NCI-H1092 treated with DMSO at 0.1 percent for 48 hours (cell line): ENCODE data around the gene SARS1.
A peak's percentile ranks its signal among the peaks of the same experiment; 100 is the strongest.
"Not testable (repeated sequence)": the region's sequence is repeated elsewhere in the genome, so short reads cannot be mapped to it uniquely, and the experiment has no call there.

Experiments
- DNase-seq: peaks from one replicate; lab custom pipeline; 2025; lab: John Stamatoyannopoulos, UW

Gene SARS1

GRCh38 chr1:109193653-109194590 lies 19.8 kb upstream of the SARS1 start:
- DNase-seq, result no peak

DNA sequence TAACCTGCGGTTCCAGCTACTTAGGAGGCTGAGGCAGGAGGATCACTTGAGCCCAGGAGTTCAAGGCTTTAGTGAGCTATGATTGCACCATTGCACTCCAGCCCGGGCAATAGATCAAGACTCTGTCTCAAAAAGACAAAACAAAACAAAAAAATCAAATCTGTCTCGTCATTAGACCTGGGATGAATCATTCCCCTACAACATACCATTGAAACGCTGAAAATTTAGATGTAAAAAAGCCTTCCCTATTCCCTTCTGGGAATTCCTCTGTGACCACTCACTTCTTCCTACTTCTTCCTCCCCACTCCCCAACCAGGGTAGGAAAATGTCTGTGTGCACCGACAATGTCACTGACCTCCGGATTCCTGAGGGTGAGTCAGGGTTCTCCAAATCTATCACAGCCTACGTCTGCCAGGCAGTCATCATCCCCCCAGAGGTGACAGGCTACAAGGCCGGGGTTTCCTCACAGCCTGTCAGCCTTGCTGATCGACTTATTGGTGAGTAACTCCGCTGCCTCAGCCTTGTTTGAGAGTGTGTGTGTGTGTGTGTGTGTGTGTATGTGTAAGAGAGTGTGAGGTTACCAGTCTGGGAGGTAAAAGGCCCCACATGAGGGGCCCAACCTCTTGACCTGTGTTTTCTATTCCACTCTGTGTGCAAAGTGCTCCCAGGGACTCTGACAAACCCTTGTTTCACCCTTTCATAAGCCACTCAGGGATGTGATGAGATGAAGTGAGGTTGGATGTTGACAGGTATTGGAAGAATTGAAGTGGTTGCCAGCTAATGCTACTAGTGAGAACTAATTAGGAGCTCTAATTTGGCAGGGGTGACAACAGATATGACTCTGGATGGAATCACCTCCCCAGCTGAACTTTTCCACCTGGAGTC lies 16.3 kb upstream of the SARS1 start:
- DNase-seq, result no peak

DNA sequence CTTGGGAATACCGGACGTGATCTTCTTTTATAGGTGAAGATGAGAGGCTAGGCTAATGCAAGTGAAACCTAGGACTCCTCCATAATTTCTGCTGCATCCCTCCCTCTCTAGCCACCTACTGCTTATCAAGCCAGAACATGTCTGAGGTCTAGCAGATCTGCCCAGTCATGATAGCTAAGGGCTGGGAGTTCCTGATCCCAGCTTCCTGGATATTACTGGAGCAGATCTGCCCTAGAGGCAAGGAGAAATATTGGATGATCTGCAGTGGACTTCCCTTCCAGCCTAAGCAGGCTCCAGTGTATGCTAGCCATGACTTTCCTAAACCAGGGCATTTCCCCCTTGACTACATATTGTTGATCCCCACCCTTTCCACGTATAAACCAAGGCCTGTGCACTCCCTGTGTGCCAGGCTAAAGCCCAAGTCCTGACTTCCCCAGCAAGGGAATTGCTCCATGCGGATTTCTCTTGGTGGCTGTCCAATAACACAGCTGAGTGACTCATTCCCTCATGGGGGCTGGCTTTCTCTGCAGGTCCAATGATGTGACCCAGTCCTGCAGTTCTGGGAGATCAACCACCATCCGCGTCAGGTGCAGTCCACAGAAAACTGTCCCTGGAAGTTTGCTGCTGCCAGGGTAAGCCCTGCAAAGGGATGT lies 15.5 kb upstream of the SARS1 start:
- no peak for DNase-seq

- DNase-seq, result no peak
These were observed 15.0 kb upstream of the SARS1 start for GRCh38 chr1:109198745-109199144.

DNA sequence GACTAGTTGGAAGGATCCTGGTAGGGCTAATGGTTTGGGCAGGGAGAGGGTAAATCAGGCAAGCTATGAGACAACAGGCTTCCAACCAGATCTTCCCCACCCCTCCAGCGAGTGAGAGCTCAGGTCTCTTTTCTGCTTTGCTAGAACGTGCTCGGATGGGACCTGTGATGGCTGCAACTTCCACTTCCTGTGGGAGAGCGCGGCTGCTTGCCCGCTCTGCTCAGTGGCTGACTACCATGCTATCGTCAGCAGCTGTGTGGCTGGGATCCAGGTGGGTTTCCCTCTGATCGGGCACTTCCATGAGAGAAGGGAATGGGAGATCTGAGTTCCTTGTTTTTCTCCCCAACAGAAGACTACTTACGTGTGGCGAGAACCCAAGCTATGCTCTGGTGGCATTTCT lies 14.0 kb upstream of the SARS1 start:
- DNase-seq, result no peak

GRCh38 chr1:109201123-109201703 lies 12.5 kb upstream of the SARS1 start:
- DNase-seq, result peak; percentile 4

- no peak for DNase-seq
These were observed 9.2 kb upstream of the SARS1 start for GRCh38 chr1:109204484-109204883.

DNA sequence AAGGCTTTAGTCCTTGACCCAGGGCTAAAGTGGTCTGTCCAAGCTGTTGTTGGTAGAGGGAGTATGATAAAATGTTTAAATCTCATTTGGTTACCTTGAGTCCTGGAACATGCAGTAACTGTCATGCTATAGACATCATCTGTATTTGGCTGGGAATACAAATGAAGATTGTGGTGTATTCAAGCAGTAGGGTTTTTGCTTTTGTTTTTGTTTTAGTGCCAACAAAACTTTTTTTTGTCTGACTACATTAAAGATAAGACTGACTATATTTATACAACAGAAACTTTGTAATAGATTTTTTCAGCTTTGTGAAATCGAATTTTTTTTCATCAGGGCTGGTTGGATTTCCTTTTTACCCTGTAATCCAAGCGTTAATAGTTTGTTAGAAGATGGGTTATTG lies 7.4 kb upstream of the SARS1 start:
- no peak for DNase-seq

DNA sequence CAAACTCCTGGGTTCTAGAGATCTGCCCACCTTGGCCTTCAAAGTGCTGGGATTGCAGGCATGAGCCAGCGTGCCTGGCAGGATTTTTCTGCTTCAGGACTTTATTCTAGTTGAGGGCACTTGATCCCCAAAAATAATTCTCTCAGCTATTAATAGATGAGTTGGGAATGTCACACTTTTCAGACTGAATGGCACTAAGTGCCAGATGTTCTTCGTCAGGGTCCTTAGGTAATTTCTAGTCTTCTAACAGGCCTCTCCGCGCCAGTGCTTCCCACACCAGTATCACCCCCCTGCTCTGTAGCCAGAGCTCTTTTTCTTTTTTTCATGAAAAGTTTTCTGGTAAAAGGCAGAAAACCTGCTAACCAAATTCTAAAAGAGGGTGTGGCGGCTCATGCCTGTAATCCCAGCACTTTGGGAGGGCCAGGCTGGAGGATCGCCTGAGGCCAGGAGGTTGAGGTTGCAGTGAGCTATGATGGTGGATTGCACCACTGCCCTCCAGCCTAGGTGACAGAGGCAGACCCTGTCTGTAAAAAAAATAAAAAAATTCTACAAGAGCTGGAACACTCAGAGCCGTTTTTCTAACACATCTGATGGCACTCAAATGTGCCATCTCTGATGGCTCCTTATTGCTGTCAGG lies 6.1 kb upstream of the SARS1 start:
- no peak for DNase-seq

DNA sequence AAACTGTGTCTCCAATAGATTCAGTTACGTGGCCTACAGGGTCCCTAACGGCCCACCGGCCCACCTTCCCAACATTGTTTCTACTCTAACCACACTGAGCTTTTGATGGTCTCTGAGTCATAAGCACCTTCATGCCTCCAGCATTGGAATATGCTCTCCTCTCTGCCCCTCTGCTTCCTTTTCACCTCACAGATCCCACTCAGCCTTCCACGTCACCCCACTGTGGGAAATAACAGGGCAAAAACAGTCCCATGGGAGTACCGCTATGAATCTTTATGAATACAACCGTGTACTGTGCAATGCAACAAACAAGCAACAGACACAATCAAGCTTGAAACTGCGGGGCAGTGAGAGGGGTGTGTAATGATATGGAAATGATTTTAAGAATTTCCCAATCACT lies 5.3 kb upstream of the SARS1 start:
- DNase-seq, result no peak

GRCh38 chr1:109208836-109209463 lies 4.8 kb upstream of the SARS1 start:
- DNase-seq, result no peak

DNA sequence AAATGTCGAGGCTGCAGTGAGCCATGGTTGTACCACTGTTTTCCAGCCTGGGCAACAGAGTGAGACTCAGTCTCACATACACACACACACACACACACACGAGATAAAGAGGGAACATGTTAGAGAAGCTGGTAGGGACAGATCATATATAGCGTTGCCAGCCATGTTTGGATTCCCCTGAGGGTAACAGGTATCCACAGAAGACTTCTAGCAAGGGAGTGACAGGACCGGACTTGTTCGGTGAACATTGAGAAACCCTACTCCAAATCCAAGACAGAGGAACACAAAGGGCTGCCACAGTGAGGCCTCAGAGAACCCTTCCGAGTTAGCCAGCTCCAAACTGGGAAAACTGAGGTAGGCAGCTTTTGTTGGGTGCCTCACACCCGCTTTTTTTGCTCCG lies 3.7 kb upstream of the SARS1 start:
- DNase-seq, result no peak

DNA sequence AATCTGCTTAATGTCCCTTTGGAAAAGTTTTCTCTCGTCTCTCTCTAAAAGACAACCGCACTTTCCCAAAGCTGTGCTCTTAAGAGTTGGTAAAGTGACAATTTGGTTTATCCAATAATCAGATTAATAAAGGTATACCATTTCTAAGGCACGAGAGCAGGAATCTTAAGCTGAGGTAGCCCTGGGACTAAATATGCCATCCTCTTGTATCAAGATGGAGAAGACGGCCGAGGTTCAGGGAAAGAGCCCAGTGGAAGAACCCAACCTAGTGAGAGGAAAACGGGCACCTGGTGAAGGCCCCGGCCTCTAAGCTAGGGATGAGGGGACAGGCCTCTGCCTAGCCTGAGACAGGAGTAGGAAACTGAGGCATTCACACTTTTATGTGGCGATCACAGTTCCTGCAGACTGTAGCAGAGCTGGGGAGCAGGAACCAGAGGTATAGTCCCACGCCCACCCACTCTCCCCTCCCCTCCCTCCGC lies 334 bp upstream of the SARS1 start:
- no peak for DNase-seq

GRCh38 chr1:109214695-109215623 lies 1.2 kb downstream of the SARS1 start:
- DNase-seq, result peak; percentile 40

- no peak for DNase-seq
These were observed 2.9 kb downstream of the SARS1 start for GRCh38 chr1:109216662-109217061.

GRCh38 chr1:109218516-109218915 lies 4.8 kb downstream of the SARS1 start:
- DNase-seq, result no peak

DNA sequence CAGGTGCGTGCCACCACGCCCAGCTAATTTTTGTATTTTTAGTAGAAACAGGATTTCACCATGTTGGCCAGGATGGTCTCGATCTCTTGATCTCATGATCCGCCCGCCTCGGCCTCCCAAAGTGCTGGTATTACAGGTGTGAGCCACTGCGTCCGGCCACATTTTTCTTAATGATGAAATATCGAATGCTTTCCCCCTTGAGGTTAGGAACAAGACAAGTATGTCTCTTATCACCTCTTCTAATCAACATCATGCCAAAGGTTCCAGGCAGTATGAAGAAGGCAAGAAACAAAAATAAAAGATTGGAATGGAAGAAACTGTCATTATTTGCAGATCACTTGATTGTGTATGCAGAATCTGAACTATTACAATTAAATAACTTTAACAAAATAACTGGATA lies 7.5 kb downstream of the SARS1 start:
- not testable (repeated sequence) for DNase-seq

DNA sequence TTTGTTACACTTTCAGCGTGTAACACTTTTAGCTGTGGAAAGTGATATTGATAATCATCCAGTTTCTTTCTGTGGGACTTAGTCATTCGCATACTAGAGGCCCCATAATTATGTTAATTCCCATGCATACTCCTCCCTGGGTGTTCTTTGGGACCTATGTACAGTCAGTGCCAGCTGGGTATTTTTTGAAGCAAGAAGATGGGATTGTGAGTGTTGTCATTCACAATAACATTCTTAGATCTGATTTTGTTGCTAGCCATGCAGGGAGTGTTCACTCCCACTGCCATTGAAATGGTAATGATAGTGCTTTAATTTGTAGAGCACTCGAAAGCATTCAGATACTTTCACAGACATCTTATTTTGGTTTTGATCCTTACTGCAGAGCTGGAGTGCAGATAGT lies 11.6 kb downstream of the SARS1 start:
- no peak for DNase-seq

DNA sequence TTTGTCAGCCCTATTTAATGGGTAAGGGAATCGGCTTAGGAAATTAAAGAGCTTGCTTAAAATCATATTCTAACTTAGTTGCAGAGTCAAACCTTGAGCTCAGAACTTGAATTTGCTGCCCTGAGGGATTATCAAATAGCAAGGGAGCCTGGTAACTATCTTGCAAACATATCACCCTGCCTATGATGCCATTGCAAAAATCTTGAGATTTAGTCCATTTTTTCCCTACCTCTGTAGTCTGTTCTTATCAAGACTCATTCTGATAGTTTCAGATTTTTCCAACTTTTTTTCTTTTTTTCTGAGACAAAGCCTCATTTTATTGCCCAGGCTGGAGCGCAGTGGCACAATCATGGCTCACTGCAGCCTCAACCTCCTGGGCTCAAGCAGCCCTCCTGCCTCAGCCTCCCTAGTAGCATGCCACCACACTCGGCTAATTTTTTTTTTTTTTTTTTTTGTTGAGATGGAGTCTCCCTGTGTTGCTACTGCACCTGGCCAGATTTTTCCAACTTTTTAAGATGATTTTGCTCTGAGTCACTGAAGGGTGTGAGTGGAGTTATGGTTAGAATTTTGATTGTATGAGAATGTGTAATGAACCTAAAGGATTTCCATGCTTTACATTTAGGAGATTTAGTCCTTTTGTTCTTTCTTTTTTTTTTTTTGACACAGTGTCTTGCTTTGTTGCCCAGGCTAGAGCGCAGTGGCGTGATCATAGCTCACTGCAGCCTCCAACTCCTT lies 12.2 kb downstream of the SARS1 start:
- no peak for DNase-seq
